ENCODE results near the gene NCOA6.

NCOA6 gene

DNA sequence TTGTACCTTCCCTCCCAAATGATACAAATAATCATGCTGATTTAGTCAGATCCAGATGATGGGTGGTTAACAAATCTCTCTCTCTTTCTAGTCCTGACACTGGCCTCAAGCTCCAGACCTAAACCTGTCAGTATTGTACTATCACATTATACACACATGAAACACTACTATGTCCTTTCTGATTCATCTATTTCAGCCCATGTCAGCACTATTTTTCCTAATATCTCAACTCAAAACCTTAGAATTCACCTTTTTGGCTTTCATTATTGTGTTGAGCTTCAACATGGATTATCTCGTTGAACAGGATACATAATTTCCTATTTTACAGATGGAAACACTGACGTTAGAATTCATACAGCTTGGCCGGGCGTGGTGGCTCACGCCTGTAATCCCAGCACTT lies 152.0 kb downstream of the NCOA6 start:
- no peak for DNase-seq
- TF ChIP-seq POLR2A (IDR thresholded peaks at IDR 0.05; ENCODE audit: low read length), result no peak
- no peak for TF ChIP-seq GATA1 (IDR thresholded peaks at IDR 0.05; ENCODE audit: low read depth, low read length)

GRCh38 chr20:34669094-34669493 lies 156.4 kb downstream of the NCOA6 start:
- DNase-seq, result no peak
- no peak for TF ChIP-seq GATA1 (IDR thresholded peaks at IDR 0.05; ENCODE audit: low read depth, low read length)
- TF ChIP-seq POLR2A (IDR thresholded peaks at IDR 0.05; ENCODE audit: low read length), result no peak
